CD4-positive, CD25-positive, alpha-beta regulatory T cell (primary cell): ENCODE results near the gene KRABD2.

Source experiments
- ATAC-seq, 2 donors: fragments of 150-1000 bp; cut with Tn5 transposase; one replicate each; pipeline ENCODE4 v1.10.0; 2021; ENCODE audit warnings: low read depth in 2 of 2, moderate number of reproducible peaks in 2 of 2, moderate library complexity in 1 of 2
- DNase-seq, 3 donors: peaks; one replicate each; pipeline versions ENCODE4 v3.0.0 to v3.0.0-alpha.2; 2012 to 2022; ENCODE audit warnings: mixed read lengths in 1 of 3
- H3K27ac ChIP-seq: one replicate; pipeline ENCODE4 v1.7.0; 2013; ENCODE audit warnings: mild to moderate bottlenecking, low read length; ENCODE audit not compliant: insufficient read depth, poor library complexity, severe bottlenecking
- H3K27me3 ChIP-seq: one replicate; pipeline ENCODE4 v1.7.0; 2013; ENCODE audit warnings: low read length; ENCODE audit not compliant: control insufficient read depth, insufficient read depth
- H3K36me3 ChIP-seq: one replicate; pipeline ENCODE4 v1.7.0; 2013; ENCODE audit warnings: mild to moderate bottlenecking, low read length, moderate library complexity; ENCODE audit not compliant: control insufficient read depth, insufficient read depth
- H3K4me1 ChIP-seq: 2 replicates; pipeline ENCODE4 v1.7.0; 2013; ENCODE audit warnings: mild to moderate bottlenecking, low read length; ENCODE audit not compliant: insufficient read depth, control insufficient read depth, poor library complexity, severe bottlenecking
- H3K4me3 ChIP-seq: one replicate; pipeline ENCODE4 v1.7.0; 2013; ENCODE audit warnings: low read depth, mild to moderate bottlenecking, low read length, moderate library complexity
- H3K9me3 ChIP-seq, 2 experiments: 1 replicate in 1 of 2; 2 replicates in 1 of 2; pipeline ENCODE4 v1.7.0; 2013; ENCODE audit warnings: low read length in 2 of 2, mild to moderate bottlenecking in 1 of 2, moderate library complexity in 1 of 2; ENCODE audit not compliant: control insufficient read depth in 2 of 2
- H3K27ac Mint-ChIP-seq, 3 donors: one replicate each; pipeline ENCODE4 v1.8.0; 2020 to 2022; ENCODE audit warnings: mild to moderate bottlenecking in 3 of 3, mixed read lengths in 3 of 3, moderate library complexity in 2 of 3
- H3K27me3 Mint-ChIP-seq: one replicate; pipeline ENCODE4 v1.8.0; 2022; ENCODE audit warnings: mild to moderate bottlenecking, mixed read lengths
- H3K36me3 Mint-ChIP-seq: one replicate; pipeline ENCODE4 v1.8.0; 2020; ENCODE audit warnings: mixed read lengths
- H3K4me1 Mint-ChIP-seq, 4 donors: one replicate each; pipeline ENCODE4 v1.8.0; 2020 to 2022; ENCODE audit warnings: mixed read lengths in 4 of 4, mild to moderate bottlenecking in 1 of 4
- H3K4me3 Mint-ChIP-seq, 4 donors: one replicate each; pipeline ENCODE4 v1.8.0; 2020 to 2022; ENCODE audit warnings: mild to moderate bottlenecking in 4 of 4, mixed read lengths in 4 of 4, moderate library complexity in 3 of 4
- H3K9me3 Mint-ChIP-seq, 7 donors: one replicate each; pipeline ENCODE4 v1.8.0; 2020 to 2022; ENCODE audit warnings: mixed read lengths in 7 of 7, mild to moderate bottlenecking in 3 of 7, moderate library complexity in 2 of 7

Gene KRABD2

GRCh38 chr17:8341456-8341855 is 35.0 kb downstream of the KRABD2 start:
- Histone ChIP-seq H3K36me3 (no peaks in the 10 kb centered on the region), H3K4me1 (peaks cover 6% of the 10 kb centered on the region), H3K9me3 (no peaks in the 10 kb centered on the region), H3K4me3 (no peak overlapping the region), H3K27me3 (peaks cover 7% of the 10 kb centered on the region), H3K27ac (no peak overlapping the region)
- no peaks in the 10 kb centered on the region for H3K36me3 Mint-ChIP-seq
- no peak for ATAC-seq
- H3K4me3 Mint-ChIP-seq, result no peak overlapping the region
- no peaks in the 10 kb centered on the region for H3K9me3 Mint-ChIP-seq
- peaks cover 0 to 8% (median 3%) of the 10 kb centered on the region in 4 donors for H3K4me1 Mint-ChIP-seq
- DNase-seq, result no peak
- H3K27ac Mint-ChIP-seq, result no peak overlapping the region
- peaks cover 11% of the 10 kb centered on the region for H3K27me3 Mint-ChIP-seq

- Histone ChIP-seq H3K4me3 (no peak within 1 kb of the TSS), H3K27me3 (no peaks in the 10 kb centered on the region), H3K27ac (no peak within 1 kb of the TSS), H3K36me3 (no peaks in the 10 kb centered on the region), H3K4me1 (peaks cover 6% of the 10 kb centered on the region), H3K9me3 (no peaks in the 10 kb centered on the region)
- Mint-ChIP-seq H3K4me3 (peak within 1 kb of the TSS in 1 of 4 donors; percentile 38), H3K36me3 (no peaks in the 10 kb centered on the region), H3K27me3 (peaks cover 16% of the 10 kb centered on the region), H3K4me1 (peaks cover 0 to 8% (median 3%) of the 10 kb centered on the region in 4 donors), H3K27ac (peak within 1 kb of the TSS in 2 of 3 donors; percentile 39 to 89), H3K9me3 (peaks cover 0 to 1% (median 0%) of the 10 kb centered on the region in 7 donors)
- DNase-seq (no peak), ATAC-seq (no peak)
Observed at GRCh38 chr17:8339540-8339939, 37.0 kb downstream of the KRABD2 start, which contains the start of gene ODF4. ODF4 (plus strand) TSS chr17:8339840; CDS start chr17:8340052, 212 bp downstream.

- peak overlapping the region in 1 of 4 donors; percentile 38 for H3K4me3 Mint-ChIP-seq
- DNase-seq (no peak), ATAC-seq (no peak)
- peaks cover 16% of the 10 kb centered on the region for H3K27me3 Mint-ChIP-seq
- H3K4me1 ChIP-seq, result peaks cover 6% of the 10 kb centered on the region
- H3K27ac Mint-ChIP-seq, result peak overlapping the region in 1 of 3 donors; percentile 39
- H3K36me3 ChIP-seq, result no peaks in the 10 kb centered on the region
- no peaks in the 10 kb centered on the region for H3K9me3 ChIP-seq
- no peaks in the 10 kb centered on the region for H3K36me3 Mint-ChIP-seq
- peaks cover 0 to 1% (median 0%) of the 10 kb centered on the region in 7 donors for H3K9me3 Mint-ChIP-seq
- peaks cover 0 to 8% (median 3%) of the 10 kb centered on the region in 4 donors for H3K4me1 Mint-ChIP-seq
- no peak overlapping the region for H3K4me3 ChIP-seq
- no peak overlapping the region for H3K27ac ChIP-seq
- no peaks in the 10 kb centered on the region for H3K27me3 ChIP-seq
Observed at GRCh38 chr17:8338753-8339140, 37.8 kb downstream of the KRABD2 start.

GRCh38 chr17:8337802-8338752 is 38.4 kb downstream of the KRABD2 start:
- DNase-seq (peak in 1 of 3 donors; percentile 26), ATAC-seq (peak in 1 of 2 donors; percentile 31)
- H3K36me3 Mint-ChIP-seq, result no peaks in the 10 kb centered on the region
- Histone ChIP-seq H3K4me1 (peaks cover 6% of the 10 kb centered on the region), H3K36me3 (no peaks in the 10 kb centered on the region), H3K9me3 (no peaks in the 10 kb centered on the region), H3K27ac (no peak overlapping the region), H3K4me3 (peak overlapping the region; percentile 21), H3K27me3 (no peaks in the 10 kb centered on the region)
- peak overlapping the region in 1 of 4 donors; percentile 31 for H3K4me3 Mint-ChIP-seq
- H3K27me3 Mint-ChIP-seq, result peaks cover 16% of the 10 kb centered on the region
- H3K9me3 Mint-ChIP-seq, result peaks cover 0 to 1% (median 0%) of the 10 kb centered on the region in 7 donors
- H3K4me1 Mint-ChIP-seq, result peaks cover 0 to 8% (median 3%) of the 10 kb centered on the region in 4 donors
- peak overlapping the region in 2 of 3 donors; percentile 37 to 39 for H3K27ac Mint-ChIP-seq

- Mint-ChIP-seq H3K27ac (no peak overlapping the region), H3K27me3 (peaks cover 19% of the 10 kb centered on the region), H3K9me3 (peaks cover 0 to 1% (median 0%) of the 10 kb centered on the region in 7 donors), H3K4me3 (no peak overlapping the region), H3K4me1 (peaks cover 0 to 6% (median 2%) of the 10 kb centered on the region in 4 donors), H3K36me3 (no peaks in the 10 kb centered on the region)
- H3K4me1 ChIP-seq, result peaks cover 5% of the 10 kb centered on the region
- DNase-seq (no peak), ATAC-seq (no peak)
- H3K27ac ChIP-seq, result no peak overlapping the region
- no peak overlapping the region for H3K4me3 ChIP-seq
- peaks cover 2% of the 10 kb centered on the region for H3K27me3 ChIP-seq
- H3K36me3 ChIP-seq, result no peaks in the 10 kb centered on the region
- H3K9me3 ChIP-seq, result no peaks in the 10 kb centered on the region
Observed at GRCh38 chr17:8333281-8333680, 43.2 kb downstream of the KRABD2 start.

- H3K27ac Mint-ChIP-seq, result no peak overlapping the region
- no peak overlapping the region for H3K4me3 ChIP-seq
- H3K36me3 Mint-ChIP-seq, result no peaks in the 10 kb centered on the region
- H3K36me3 ChIP-seq, result no peaks in the 10 kb centered on the region
- peaks cover 8% of the 10 kb centered on the region for H3K27me3 ChIP-seq
- peaks cover 0 to 1% (median 0%) of the 10 kb centered on the region in 7 donors for H3K9me3 Mint-ChIP-seq
- DNase-seq, result no peak
- H3K9me3 ChIP-seq, result no peaks in the 10 kb centered on the region
- H3K4me1 ChIP-seq, result no peaks in the 10 kb centered on the region
- no peak overlapping the region for H3K4me3 Mint-ChIP-seq
- peaks cover 0 to under 1% (median under 1%) of the 10 kb centered on the region in 4 donors for H3K4me1 Mint-ChIP-seq
- H3K27me3 Mint-ChIP-seq, result peaks cover 25% of the 10 kb centered on the region
- H3K27ac ChIP-seq, result no peak overlapping the region
- no peak for ATAC-seq
Observed at GRCh38 chr17:8332688-8333087, 43.8 kb downstream of the KRABD2 start.

- Mint-ChIP-seq H3K27me3 (peaks cover 30% of the 10 kb centered on the region), H3K9me3 (peaks cover 0 to 1% (median 0%) of the 10 kb centered on the region in 7 donors), H3K4me3 (no peak overlapping the region), H3K27ac (no peak overlapping the region), H3K36me3 (no peaks in the 10 kb centered on the region), H3K4me1 (no peaks in the 10 kb centered on the region)
- Histone ChIP-seq H3K4me3 (no peak overlapping the region), H3K27ac (no peak overlapping the region), H3K9me3 (no peaks in the 10 kb centered on the region), H3K4me1 (peaks cover 3% of the 10 kb centered on the region), H3K36me3 (no peaks in the 10 kb centered on the region), H3K27me3 (peaks cover 10% of the 10 kb centered on the region)
- DNase-seq (no peak), ATAC-seq (no peak)
Observed at GRCh38 chr17:8332128-8332527, 44.4 kb downstream of the KRABD2 start.
